SHP77 treated with DMSO at 0.1 percent for 48 hours (cell line): ENCODE measurements around the gene SIM2.
A peak's percentile ranks its signal among the peaks of the same experiment; 100 is the strongest.
"Not testable (repeated sequence)": the region's sequence is repeated elsewhere in the genome, so short reads cannot be mapped to it uniquely, and the experiment has no call there.

Experiments used
- DNase-seq: peaks from one replicate; lab custom pipeline; 2025; lab: John Stamatoyannopoulos, UW

The SIM2 gene, protein sequence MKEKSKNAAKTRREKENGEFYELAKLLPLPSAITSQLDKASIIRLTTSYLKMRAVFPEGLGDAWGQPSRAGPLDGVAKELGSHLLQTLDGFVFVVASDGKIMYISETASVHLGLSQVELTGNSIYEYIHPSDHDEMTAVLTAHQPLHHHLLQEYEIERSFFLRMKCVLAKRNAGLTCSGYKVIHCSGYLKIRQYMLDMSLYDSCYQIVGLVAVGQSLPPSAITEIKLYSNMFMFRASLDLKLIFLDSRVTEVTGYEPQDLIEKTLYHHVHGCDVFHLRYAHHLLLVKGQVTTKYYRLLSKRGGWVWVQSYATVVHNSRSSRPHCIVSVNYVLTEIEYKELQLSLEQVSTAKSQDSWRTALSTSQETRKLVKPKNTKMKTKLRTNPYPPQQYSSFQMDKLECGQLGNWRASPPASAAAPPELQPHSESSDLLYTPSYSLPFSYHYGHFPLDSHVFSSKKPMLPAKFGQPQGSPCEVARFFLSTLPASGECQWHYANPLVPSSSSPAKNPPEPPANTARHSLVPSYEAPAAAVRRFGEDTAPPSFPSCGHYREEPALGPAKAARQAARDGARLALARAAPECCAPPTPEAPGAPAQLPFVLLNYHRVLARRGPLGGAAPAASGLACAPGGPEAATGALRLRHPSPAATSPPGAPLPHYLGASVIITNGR

DNA sequence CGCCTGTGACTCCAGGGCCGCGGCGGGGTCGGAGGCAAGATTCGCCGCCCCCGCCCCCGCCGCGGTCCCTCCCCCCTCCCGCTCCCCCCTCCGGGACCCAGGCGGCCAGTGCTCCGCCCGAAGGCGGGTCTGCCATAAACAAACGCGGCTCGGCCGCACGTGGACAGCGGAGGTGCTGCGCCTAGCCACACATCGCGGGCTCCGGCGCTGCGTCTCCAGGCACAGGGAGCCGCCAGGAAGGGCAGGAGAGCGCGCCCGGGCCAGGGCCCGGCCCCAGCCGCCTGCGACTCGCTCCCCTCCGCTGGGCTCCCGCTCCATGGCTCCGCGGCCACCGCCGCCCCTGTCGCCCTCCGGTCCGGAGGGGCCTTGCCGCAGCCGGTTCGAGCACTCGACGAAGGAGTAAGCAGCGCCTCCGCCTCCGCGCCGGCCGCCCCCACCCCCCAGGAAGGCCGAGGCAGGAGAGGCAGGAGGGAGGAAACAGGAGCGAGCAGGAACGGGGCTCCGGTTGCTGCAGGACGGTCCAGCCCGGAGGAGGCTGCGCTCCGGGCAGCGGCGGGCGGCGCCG is at the start of gene SIM2:
Gene SIM2 (plus strand): TSS at position 135 of the 565 bp plus-strand sequence. CDS start 632 bp downstream, outside the sequence.
- DNase-seq = no peak

- DNase-seq = no peak
Observed at GRCh38 chr21:36654324-36654723, 44.6 kb upstream of the SIM2 start.

DNA sequence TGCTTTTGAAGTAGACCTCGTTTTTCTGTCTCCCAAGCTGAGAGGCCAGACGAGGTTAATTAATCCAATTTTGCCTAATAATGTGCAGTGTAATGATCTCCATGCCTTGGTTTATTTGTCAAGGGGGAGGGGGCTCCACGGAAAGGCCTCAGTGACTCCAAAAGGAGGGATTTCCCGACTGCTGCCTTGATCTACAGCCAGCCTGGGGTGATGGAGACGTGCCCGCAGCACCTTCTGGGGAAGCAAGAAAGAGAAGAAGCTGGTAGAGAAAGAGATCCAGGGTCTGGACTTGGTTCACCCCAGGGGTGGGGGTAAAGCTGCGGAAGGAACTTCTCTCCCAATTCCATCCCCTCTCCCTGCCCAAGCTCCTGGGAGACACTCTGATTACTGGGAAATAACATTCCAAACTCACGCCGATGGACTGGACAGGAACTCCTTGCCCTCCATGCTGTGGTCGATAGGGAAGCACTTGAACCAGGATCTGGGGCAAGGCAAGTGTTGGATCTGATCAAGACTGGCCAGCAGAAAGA is 44.1 kb upstream of the SIM2 start:
- no peak for DNase-seq

- DNase-seq = no peak
Observed at GRCh38 chr21:36656138-36656537, 42.8 kb upstream of the SIM2 start.

- not testable (repeated sequence) for DNase-seq
Observed at GRCh38 chr21:36657290-36657689, 41.6 kb upstream of the SIM2 start.

- DNase-seq = no peak
Observed at GRCh38 chr21:36657999-36658398, 40.9 kb upstream of the SIM2 start.

GRCh38 chr21:36658926-36659325 is 40.0 kb upstream of the SIM2 start:
- no peak for DNase-seq

DNA sequence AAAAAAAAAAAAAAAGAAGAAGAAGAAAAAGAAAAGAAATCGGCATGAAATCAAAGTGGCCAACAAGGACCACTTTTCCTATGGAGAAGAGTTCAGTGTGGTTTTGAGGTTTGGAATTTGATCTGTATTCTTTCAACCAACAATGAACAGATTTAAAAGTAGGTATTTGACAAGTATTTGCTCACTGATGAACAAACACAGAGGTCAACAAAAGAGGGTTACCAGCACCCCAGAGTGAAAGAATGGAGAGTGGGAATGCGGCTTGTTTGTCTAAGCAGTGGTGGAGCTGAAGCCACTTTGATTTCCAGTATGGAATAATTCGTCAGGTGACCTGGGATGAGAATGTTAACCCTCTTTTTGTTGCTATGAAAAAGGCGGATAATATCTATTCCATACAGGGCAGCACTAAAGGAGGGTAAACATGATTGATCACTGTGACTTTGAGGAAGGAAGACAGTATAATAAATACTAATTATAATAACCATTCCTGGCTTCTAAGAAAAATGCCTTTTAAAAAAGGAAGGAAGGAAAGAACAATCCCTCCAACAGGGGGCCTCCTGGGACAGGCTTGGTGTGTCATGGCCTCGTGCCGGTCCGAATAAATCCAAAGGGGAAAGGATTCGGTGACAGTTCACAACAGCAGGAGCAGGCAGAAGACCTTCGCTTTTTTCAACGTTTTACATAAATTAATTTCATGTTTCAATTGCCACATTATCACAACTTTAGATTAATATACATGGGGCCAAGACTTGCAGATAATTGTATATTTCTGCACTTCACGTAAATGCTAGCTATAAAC is 37.2 kb upstream of the SIM2 start:
- peak; percentile 16 for DNase-seq

DNA sequence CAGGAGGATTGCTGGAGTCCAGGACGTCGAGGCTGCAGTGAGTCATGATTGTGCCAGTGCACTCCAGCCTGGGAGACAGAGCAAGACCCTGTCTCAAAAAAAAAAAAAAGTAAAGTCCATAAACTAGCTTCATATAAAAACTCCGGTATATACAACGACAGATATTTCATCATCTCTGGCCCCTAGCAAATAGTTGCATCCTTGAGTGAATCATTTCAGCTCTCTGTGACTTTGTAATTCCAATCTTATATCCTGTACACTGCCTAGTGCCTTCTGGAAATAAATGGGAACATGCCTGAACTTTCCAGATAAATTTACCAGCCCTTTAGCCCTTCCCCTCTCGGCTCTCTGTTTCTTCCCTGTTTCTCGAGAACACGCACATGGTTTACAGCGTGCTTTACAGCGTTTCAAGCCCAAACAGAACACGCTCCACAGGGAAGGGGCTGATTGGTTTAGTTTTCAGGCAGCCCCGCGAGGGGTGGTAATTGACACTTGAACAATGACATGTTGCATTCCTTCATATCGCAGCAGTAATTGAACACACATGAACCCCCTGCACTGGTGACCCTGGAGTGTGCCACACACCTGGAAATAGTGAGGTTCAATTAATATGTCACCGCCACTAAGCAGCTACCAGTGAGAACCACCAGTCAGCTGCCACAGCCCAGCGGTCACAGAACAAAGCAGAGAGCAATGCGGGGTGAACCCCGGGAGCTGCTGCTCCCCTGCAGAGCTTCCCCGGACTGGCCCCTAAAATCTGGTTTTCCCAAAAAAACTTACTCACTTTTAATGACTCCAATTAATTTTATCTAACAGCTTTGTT is 35.7 kb upstream of the SIM2 start:
- DNase-seq = no peak

DNA sequence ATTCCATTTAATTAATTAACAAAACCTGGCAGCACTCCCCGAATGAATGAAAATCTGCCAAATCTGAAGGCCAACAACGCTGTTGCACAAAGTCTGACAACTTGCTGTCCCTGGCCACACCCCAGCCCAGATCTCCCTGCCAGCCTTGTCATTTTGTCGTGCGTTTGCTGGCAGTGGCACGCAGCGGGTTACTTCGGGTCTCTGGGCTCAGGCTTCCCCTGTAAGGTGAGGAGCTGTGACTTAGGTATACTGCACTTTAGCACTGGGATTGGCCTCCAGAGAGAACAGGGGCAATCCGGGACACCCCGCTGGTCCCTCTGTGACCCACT is 34.3 kb upstream of the SIM2 start:
- DNase-seq = no peak

DNA sequence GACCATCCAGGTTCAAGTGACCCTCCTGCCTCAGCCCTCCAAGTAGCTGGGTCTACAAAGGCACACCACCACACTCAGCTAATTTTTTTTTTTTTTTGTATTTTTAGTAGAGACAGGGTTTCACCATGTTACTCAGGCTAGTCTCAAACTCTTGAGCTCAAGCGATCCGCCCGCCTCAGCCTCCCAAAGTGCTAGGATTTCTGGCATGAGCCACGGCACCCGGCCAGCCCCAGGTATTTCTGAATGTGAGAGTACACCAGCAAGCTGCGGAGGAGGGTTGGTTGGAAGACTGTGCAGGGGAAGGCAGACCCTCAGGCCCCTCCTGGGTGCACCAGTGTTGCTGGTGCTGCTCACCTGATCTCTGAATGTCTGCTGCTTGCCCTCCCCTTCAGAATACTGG is 33.1 kb upstream of the SIM2 start:
- DNase-seq = no peak

GRCh38 chr21:36668713-36669112 is 30.2 kb upstream of the SIM2 start:
- no peak for DNase-seq

- no peak for DNase-seq
Observed at GRCh38 chr21:36671836-36672235, 27.1 kb upstream of the SIM2 start.

- DNase-seq = not testable (repeated sequence)
Observed at GRCh38 chr21:36672296-36672695, 26.6 kb upstream of the SIM2 start.

DNA sequence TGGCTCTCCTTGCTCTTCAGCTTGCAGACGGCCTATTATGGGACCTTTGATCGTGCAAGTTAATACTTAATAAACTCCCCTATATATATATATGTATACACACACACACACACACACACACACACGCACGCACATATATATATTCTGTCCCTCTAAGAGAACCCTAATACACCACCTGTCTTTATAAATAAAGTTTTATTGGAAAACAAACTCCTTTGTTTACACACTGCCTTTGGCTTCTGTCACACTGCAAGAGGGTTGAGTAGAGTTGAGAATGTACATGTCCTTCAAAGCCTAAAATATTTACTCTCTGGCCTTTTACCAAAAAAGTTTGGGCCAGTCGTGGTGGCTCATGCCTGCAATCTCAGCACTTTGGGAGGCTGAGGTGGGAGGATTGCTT is 26.2 kb upstream of the SIM2 start:
- DNase-seq = no peak

DNA sequence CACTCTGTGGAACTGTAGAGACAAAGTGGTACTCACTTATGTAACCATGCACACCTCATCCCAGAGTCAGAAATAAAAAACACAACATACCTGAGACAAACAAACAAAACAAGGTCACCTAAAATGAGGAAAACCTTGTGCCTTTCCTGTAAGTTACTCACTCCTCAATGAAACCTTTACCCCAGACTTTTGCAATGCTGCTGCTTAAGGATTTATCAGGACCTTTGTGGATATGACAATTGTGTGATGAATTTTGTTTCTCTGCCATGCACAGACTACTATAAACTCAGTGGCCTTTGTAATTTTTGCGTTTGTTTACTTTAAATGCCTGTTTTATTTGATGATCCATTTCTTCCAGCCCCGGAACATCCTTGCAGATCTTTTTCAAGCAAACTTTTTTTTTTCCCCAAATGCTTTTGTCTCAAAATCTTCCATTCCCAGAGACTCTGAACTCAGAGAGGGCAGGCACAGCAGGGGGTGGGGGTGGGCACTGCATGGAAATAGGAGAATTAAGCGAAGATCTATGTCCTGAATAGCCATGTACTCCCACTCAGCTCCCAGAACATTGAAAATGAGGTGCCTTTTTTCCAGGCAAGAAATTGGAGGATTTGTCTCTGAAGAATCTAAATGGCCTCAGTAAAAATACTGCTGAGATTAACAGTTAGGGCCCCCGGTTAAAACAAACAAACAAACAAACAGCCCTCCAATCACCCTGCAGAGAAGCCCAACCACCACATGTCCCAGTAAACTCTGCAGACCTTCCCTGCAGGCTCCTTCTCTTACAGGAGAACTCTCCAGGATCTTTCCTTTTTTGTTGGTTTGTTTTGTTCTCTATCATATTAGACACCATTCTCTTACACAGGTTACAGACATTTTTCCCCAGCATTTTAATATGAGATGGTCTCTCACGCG is 22.6 kb upstream of the SIM2 start:
- DNase-seq = no peak

- DNase-seq = no peak
Observed at GRCh38 chr21:36677443-36677842, 21.5 kb upstream of the SIM2 start.

GRCh38 chr21:36678538-36678937 is 20.4 kb upstream of the SIM2 start:
- DNase-seq = no peak

- DNase-seq = no peak
Observed at GRCh38 chr21:36681117-36681631, 17.7 kb upstream of the SIM2 start.
